LNCAP (cell line): ENCODE data around the gene UBL7.

Source experiments
- CTCF ChIP-seq: fragments of 450-650 bp; IDR thresholded peaks from 2 replicates; pipeline ENCODE4 v1.5.1; 2017; ENCODE audit warnings: mild to moderate bottlenecking

UBL7 gene

DNA sequence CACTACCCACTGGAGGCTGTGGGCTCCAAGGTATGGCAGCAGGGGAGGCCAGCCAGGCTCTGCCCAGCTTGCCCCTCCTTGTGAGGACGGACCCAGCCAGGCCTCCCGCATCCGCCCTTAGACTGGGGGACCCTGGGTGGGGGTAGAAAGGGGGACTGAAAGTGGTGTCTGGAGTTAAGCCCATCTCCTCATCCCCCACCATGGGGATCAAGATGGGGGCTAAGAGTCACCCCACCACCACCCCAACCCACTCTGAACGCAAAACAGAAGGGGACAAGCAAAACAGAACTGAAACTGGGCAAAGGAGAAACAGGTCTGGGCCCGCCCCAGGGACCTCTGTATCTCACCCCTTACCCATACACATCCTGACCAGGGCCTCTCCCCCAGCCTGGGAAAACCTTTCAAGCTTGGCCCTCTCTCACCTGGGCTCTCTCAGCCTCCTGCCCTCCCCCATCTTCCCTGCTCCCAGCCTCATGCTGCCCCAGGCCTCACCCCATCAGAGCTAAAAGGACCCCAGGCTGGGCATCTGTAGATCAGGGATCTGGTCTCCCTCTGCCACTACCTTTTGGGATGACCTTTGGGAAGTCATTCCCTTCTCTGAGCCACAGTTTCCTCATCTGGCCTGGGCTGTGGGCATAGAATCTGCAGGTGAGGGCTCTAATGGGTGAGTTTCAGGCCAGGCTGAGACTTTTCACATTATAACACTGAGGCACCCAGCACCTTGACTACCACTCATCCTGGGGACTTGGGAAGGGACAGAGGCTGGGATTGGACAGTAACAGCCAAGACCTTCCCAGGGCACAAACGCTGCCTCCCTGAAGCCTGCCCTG, 63.5 kb downstream of the UBL7 start:
- TF ChIP-seq CTCF: no peak

- no peak for TF ChIP-seq CTCF
Measured at GRCh38 chr15:74396445-74397238, 64.3 kb downstream of the UBL7 start.

DNA sequence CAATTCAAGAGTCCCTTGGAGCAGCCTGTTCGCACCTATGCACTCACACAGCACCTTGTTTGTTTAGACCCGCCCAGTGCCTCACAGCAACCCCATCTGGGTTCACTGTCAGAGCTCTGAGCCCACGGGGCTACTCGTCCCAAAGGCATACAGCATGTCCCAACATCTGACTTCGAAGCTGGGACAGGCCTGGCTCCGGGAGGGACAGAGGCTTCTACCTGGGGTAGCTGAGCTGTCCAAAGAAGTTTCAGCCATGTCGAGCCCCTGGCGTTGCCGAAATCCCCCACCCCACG, 64.9 kb downstream of the UBL7 start:
- TF ChIP-seq CTCF: no peak
